ENCODE measurements around the gene ADAMTS12.

DNA sequence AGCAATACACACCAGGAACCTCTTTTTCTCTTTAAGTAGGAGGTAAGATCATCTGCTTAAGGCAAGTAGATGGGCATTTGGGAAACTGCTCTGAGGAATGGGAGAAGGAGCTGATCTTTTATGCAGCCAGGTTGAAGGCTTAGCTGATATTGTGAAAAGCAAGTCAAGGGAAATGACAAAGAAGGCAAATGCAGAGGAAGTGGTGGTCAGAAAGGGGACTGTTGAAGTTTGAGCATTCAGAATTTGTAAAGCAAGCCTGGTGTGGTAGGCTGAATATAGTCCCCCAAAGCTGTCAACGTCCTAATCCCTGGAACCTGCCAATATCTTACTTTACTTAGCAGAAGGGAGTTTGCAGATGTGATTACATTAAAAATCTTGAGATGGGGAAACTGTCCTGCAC is 128.9 kb downstream of the ADAMTS12 start:
- TF ChIP-seq, protein P1, sequence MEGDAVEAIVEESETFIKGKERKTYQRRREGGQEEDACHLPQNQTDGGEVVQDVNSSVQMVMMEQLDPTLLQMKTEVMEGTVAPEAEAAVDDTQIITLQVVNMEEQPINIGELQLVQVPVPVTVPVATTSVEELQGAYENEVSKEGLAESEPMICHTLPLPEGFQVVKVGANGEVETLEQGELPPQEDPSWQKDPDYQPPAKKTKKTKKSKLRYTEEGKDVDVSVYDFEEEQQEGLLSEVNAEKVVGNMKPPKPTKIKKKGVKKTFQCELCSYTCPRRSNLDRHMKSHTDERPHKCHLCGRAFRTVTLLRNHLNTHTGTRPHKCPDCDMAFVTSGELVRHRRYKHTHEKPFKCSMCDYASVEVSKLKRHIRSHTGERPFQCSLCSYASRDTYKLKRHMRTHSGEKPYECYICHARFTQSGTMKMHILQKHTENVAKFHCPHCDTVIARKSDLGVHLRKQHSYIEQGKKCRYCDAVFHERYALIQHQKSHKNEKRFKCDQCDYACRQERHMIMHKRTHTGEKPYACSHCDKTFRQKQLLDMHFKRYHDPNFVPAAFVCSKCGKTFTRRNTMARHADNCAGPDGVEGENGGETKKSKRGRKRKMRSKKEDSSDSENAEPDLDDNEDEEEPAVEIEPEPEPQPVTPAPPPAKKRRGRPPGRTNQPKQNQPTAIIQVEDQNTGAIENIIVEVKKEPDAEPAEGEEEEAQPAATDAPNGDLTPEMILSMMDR (IDR thresholded peaks at IDR 0.05) = no peak
- no peak for TF ChIP-seq ZFX (IDR thresholded peaks at IDR 0.05; ENCODE audit: borderline replicate concordance)
